Hepatocyte (in vitro differentiated cells): ENCODE results near the gene HIBADH. TPM values are rescaled to one million over a fixed set of nuclear protein-coding genes. Genes with fewer than 3 reads are reported as not detected.

Experiments
- DNase-seq: peaks from one replicate; pipeline ENCODE4 v3.0.0-alpha.2; 2016; ENCODE audit warnings: low spot score
- H2AFZ ChIP-seq: fragments of 200-600 bp; sonication (generic); 2 replicates; pipeline ENCODE4 v1.6.0; 2016; ENCODE audit warnings: antibody characterized with exemption, mild to moderate bottlenecking
- H3K27ac ChIP-seq: fragments of 200-600 bp; sonication (generic); 2 replicates; pipeline ENCODE4 v1.5.1; 2016; ENCODE audit warnings: mild to moderate bottlenecking
- H3K27me3 ChIP-seq: fragments of 200-600 bp; sonication (generic); 2 replicates; pipeline ENCODE4 v1.6.1; 2016
- H3K36me3 ChIP-seq: fragments of 200-600 bp; sonication (generic); replicated peaks from 2 replicates; pipeline ENCODE4 v1.5.1; 2016; ENCODE audit warnings: low read depth; ENCODE audit not compliant: insufficient read depth
- H3K4me1 ChIP-seq: fragments of 200-600 bp; sonication (generic); 2 replicates; pipeline ENCODE4 v1.5.1; 2016; ENCODE audit warnings: mild to moderate bottlenecking, moderate library complexity; ENCODE audit not compliant: insufficient read depth
- H3K4me2 ChIP-seq: fragments of 200-600 bp; sonication (generic); 2 replicates; pipeline ENCODE4 v1.6.0; 2016
- H3K4me3 ChIP-seq: fragments of 200-600 bp; sonication (generic); 2 replicates; pipeline ENCODE4 v1.5.1; 2016; ENCODE audit warnings: mild to moderate bottlenecking
- H3K79me2 ChIP-seq: fragments of 200-600 bp; sonication (generic); 2 replicates; pipeline ENCODE4 v1.6.0; 2017; ENCODE audit warnings: mild to moderate bottlenecking
- H3K9me2 ChIP-seq: fragments of 200-600 bp; sonication (generic); replicated peaks from 2 replicates; pipeline ENCODE4 v1.6.0; 2017; ENCODE audit warnings: mild to moderate bottlenecking; ENCODE audit not compliant: insufficient read depth
- H3K9me3 ChIP-seq: fragments of 200-600 bp; sonication (generic); 2 replicates; pipeline ENCODE4 v1.5.1; 2016; ENCODE audit warnings: low read depth, mild to moderate bottlenecking
- H4K20me1 ChIP-seq: fragments of 200-600 bp; sonication (generic); 2 replicates; pipeline ENCODE4 v1.6.0; 2016; ENCODE audit warnings: mild to moderate bottlenecking; ENCODE audit not compliant: insufficient read depth, poor library complexity, severe bottlenecking
- EZH2 ChIP-seq: fragments of 200-600 bp; sonication (generic); IDR thresholded peaks from 2 replicates; pipeline ENCODE4 v1.6.1; 2016; ENCODE audit warnings: antibody characterized with exemption, mild to moderate bottlenecking, borderline replicate concordance
- EZH2phosphoT487 ChIP-seq: fragments of 200-600 bp; sonication (generic); IDR thresholded peaks from one replicate; pipeline ENCODE4 v1.6.1; 2018; ENCODE audit warnings: antibody characterized with exemption, mild to moderate bottlenecking, low read depth, moderate library complexity; ENCODE audit not compliant: unreplicated experiment, severe bottlenecking
- WGBS: methylation state at CpG from one replicate; pipeline ENCODE4 v1.1.6; 2016; ENCODE audit warnings: low lambda C conversion rate; ENCODE audit errors: missing lambda C conversion rate; 5-methylcytosine and 5-hydroxymethylcytosine counted together
- polyA plus RNA-seq: library from polyadenylated mRNA; unstranded; fragments of >200 nt; fragmentation: Nextera tagmentation; extraction: Ambion mirVana; gene quantifications from 2 replicates; pipeline ENCODE4 v1.2.1, GENCODE V29; 2016
- total RNA-seq: library from RNA; depleted of rRNA; stranded (reverse); fragments of >200 nt; gene quantifications from 2 replicates; pipeline ENCODE4 v1.2.3, GENCODE V29; 2014
- TF ChIP-seq, protein P1 (sequence below): fragments of 200-600 bp; sonication (generic); IDR thresholded peaks from 2 replicates; pipeline ENCODE4 v1.5.1; 2016; ENCODE audit warnings: antibody characterized with exemption, mild to moderate bottlenecking; ENCODE audit not compliant: poor library complexity

The HIBADH gene
- total and polyA plus RNA-seq, 2 experiments from 2014 or later = 56.1 to 65.5 TPM

DNA sequence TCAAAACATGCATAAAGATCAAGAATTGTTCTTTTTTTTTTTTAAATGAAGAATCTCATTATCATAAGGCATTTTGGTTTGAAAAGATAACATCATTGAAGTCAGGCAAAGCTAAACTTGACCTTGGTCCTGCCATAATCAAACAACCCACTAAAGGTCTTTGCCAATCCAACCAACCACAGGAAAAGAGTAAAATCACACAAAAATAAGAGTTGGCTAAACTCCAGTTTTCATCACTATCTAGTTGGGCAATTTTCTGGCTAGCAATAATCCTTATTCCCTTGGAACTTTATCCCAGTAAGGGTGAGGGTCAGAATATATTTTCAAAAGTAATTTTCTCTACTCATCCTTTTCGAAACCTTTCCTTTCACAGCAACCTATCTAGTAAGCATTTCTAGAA, 62.4 kb downstream of the HIBADH start:
- Histone ChIP-seq H3K36me3 (no peaks in the 10 kb centered on the region), H3K4me2 (no peak overlapping the region), H3K27ac (no peak overlapping the region), H3K9me3 (no peaks in the 10 kb centered on the region), H3K9me2 (no peaks in the 10 kb centered on the region), H2AFZ (no peak overlapping the region), H3K79me2 (peaks cover 15% of the 10 kb centered on the region), H4K20me1 (no peaks in the 10 kb centered on the region), H3K27me3 (no peaks in the 10 kb centered on the region), H3K4me3 (no peak overlapping the region), H3K4me1 (peaks cover 5% of the 10 kb centered on the region)
- WGBS = 91% methylated on average over 1 of the region's 1 CpG
- TF ChIP-seq, protein P1, sequence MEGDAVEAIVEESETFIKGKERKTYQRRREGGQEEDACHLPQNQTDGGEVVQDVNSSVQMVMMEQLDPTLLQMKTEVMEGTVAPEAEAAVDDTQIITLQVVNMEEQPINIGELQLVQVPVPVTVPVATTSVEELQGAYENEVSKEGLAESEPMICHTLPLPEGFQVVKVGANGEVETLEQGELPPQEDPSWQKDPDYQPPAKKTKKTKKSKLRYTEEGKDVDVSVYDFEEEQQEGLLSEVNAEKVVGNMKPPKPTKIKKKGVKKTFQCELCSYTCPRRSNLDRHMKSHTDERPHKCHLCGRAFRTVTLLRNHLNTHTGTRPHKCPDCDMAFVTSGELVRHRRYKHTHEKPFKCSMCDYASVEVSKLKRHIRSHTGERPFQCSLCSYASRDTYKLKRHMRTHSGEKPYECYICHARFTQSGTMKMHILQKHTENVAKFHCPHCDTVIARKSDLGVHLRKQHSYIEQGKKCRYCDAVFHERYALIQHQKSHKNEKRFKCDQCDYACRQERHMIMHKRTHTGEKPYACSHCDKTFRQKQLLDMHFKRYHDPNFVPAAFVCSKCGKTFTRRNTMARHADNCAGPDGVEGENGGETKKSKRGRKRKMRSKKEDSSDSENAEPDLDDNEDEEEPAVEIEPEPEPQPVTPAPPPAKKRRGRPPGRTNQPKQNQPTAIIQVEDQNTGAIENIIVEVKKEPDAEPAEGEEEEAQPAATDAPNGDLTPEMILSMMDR = no peak
- TF ChIP-seq EZH2 = no peak
- no peak for TF ChIP-seq EZH2phosphoT487
- DNase-seq = no peak

DNA sequence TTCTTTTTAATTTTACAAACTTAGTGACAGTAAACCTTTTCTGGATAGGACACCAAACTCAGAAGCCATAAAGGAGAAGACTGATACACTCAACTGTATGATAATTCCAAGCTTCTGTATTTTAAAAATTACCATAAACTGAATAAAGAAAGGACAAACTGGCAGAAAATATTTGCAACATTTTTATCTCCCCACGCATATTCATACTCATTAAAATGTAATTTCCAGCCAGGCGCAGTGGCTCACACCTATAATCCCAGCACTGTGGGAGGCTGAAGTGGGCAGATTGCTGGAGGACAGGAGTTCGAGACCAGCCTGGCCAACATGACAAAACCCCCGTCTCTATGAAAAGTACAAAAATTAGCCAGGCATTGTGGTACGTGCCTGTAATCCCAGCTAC, 67.7 kb downstream of the HIBADH start:
- no peak overlapping the region for H3K4me2 ChIP-seq
- H3K27me3 ChIP-seq = no peaks in the 10 kb centered on the region
- no peak overlapping the region for H3K27ac ChIP-seq
- no peaks in the 10 kb centered on the region for H4K20me1 ChIP-seq
- H3K9me2 ChIP-seq = no peaks in the 10 kb centered on the region
- H3K9me3 ChIP-seq = no peaks in the 10 kb centered on the region
- DNase-seq = no peak
- H3K79me2 ChIP-seq = peaks cover 2% of the 10 kb centered on the region
- no peaks in the 10 kb centered on the region for H3K4me1 ChIP-seq
- H3K4me3 ChIP-seq = no peak overlapping the region
- H2AFZ ChIP-seq = no peak overlapping the region
- 96% methylated on average over 5 of the region's 5 CpGs for WGBS
- no peaks in the 10 kb centered on the region for H3K36me3 ChIP-seq
- TF ChIP-seq EZH2 = no peak
- no peak for TF ChIP-seq EZH2phosphoT487
- TF ChIP-seq, protein P1 = no peak

DNA sequence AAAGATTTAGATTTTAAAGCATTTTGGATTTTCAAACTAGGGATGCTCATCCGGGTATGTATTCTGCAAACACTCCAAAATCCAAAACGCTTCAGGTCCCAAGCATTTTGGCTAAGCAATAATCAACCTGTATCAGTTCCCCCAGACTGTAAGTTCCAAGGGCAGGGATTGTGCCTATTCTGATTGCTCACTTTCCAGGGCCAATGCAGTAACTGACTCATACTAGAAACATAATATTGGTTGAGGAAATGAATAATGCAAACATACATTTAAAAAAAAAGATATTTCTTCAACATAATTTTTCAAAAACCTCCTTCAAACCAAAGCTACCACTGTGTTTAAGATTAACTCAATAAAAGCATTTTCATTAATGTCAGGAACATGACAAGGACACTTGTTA, 69.5 kb downstream of the HIBADH start:
- Histone ChIP-seq H3K36me3 (no peaks in the 10 kb centered on the region), H3K4me3 (no peak overlapping the region), H3K79me2 (peaks cover 2% of the 10 kb centered on the region), H3K9me3 (no peaks in the 10 kb centered on the region), H3K27ac (no peak overlapping the region), H3K9me2 (no peaks in the 10 kb centered on the region), H3K4me1 (no peaks in the 10 kb centered on the region), H3K4me2 (no peak overlapping the region), H4K20me1 (no peaks in the 10 kb centered on the region), H3K27me3 (no peaks in the 10 kb centered on the region), H2AFZ (no peak overlapping the region)
- no peak for DNase-seq
- TF ChIP-seq EZH2phosphoT487 (no peak), EZH2 (no peak)
- TF ChIP-seq, protein P1 = no peak
- WGBS = 95% methylated on average over 2 of the region's 2 CpGs

DNA sequence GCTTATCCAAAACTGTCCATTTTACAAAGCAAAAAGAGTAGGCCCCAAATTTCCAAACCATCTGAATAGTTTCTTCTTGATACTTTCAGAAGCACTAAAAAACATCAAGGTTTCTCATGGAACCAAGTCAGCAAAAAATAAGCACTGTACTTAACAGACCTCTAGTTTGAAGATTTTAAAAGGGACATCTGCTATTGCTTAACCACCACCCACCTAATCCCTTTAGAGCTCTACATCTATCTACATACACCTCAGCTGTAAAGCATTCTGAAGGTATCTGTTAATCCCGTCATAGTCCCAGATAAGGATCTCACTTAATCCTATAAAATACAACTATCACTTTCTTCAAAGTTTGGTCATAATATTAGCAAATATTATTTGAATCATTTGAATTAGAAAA, 72.3 kb downstream of the HIBADH start:
- WGBS = 0% methylated on average over 1 of the region's 1 CpG
- no peak overlapping the region for H3K4me3 ChIP-seq

More for the DNA sequence above, 72.3 kb downstream of the HIBADH start:
- Histone ChIP-seq H3K4me2 (no peak overlapping the region), H3K27me3 (no peaks in the 10 kb centered on the region), H3K9me3 (no peaks in the 10 kb centered on the region), H4K20me1 (no peaks in the 10 kb centered on the region), H2AFZ (no peak overlapping the region), H3K36me3 (no peaks in the 10 kb centered on the region), H3K9me2 (no peaks in the 10 kb centered on the region), H3K4me1 (no peaks in the 10 kb centered on the region), H3K79me2 (peaks cover 2% of the 10 kb centered on the region), H3K27ac (no peak overlapping the region)
- TF ChIP-seq EZH2phosphoT487 (no peak), EZH2 (no peak)
- TF ChIP-seq, protein P1 = no peak
- DNase-seq = no peak
